Activated CD4-positive, alpha-beta memory T cell treated with anti-CD3 and anti-CD28 coated beads for 36 hours (primary cell): ENCODE measurements around the gene CHRNB4. TPM values are rescaled to one million over a fixed set of nuclear protein-coding genes. Genes with fewer than 3 reads are reported as not detected.
"Not testable (repeated sequence)": the region's sequence is repeated elsewhere in the genome, so short reads cannot be mapped to it uniquely, and the experiment has no call there.

Source experiments
- CTCF ChIA-PET: fragments of 350-600 bp; sonication (Branson Sonifier 250); formaldehyde crosslinking; loops from one replicate; lab custom pipeline; 2021; ENCODE audit warnings: antibody characterized with exemption, inconsistent platforms; lab: Charles Lee
- POLR2A ChIA-PET: fragments of 350-600 bp; sonication (Branson Sonifier 250); formaldehyde crosslinking; loops from one replicate; lab custom pipeline; 2021; ENCODE audit warnings: antibody characterized with exemption; lab: Charles Lee
- DNase-seq: peaks from one replicate; pipeline ENCODE4 v3.0.0-alpha.2; 2020
- H3K27ac Mint-ChIP-seq: one replicate; pipeline ENCODE4 v1.8.0; 2021; ENCODE audit warnings: mixed read lengths
- H3K27me3 Mint-ChIP-seq: one replicate; pipeline ENCODE4 v1.8.0; 2021; ENCODE audit warnings: mixed read lengths
- H3K36me3 Mint-ChIP-seq: one replicate; pipeline ENCODE4 v1.8.0; 2021; ENCODE audit warnings: mixed read lengths
- H3K4me1 Mint-ChIP-seq: one replicate; pipeline ENCODE4 v1.8.0; 2021; ENCODE audit warnings: low read depth, mixed read lengths
- H3K4me3 Mint-ChIP-seq: one replicate; pipeline ENCODE4 v1.8.0; 2021; ENCODE audit warnings: mild to moderate bottlenecking, mixed read lengths
- H3K9me3 Mint-ChIP-seq: one replicate; pipeline ENCODE4 v1.8.0; 2021; ENCODE audit warnings: mixed read lengths
- intact Hi-C: fragments of 100-400 bp; cut with micrococcal nuclease; formaldehyde crosslinking; loops from one replicate; pipeline ENCODE4 v1.15.1; 2023
- total RNA-seq, 2 experiments: library from RNA; stranded (reverse); gene quantifications; one replicate each; pipeline ENCODE4 v1.2.3, GENCODE V29; 2021

CHRNB4 gene
- total RNA-seq, 2 experiments from 2014 or later = not detected

DNA sequence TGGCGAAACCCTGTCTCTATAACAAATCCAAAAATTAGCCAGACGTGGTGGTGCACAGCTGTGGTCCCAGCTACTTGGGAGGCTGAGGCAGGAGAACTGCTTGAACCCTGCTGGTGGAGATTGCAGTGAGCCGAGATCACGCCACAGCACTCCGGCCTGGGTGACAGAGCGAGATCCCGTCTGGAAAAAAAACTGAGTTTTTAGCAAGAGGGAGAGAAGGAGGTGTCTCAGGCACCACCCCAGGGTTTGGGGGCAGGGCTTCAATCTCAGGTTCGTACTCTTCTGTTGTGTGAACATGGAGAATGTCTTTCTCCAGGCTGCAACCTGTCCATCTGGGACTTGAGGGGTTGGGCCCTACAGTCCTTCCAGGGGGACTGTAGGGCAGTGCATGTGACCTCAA lies 22.9 kb downstream of the CHRNB4 start:
- no peak for DNase-seq
- Mint-ChIP-seq H3K9me3 (no peaks in the 10 kb centered on the region), H3K4me3 (no peak overlapping the region), H3K27ac (no peak overlapping the region), H3K4me1 (peaks cover 9% of the 10 kb centered on the region), H3K27me3 (peaks cover 38% of the 10 kb centered on the region), H3K36me3 (no peaks in the 10 kb centered on the region)
- intact Hi-C loops = loop anchor here (1.0 kb wide), 2 partner anchors 91 to 133 kb away; no protein-coding TSS in a partner anchor
- ChIA-PET POLR2A (interaction anchor here (0.7 kb wide), 1 partner anchor 51 kb away, joined by 3 read pairs; no protein-coding TSS in a partner anchor), CTCF (interaction anchor here (1.0 to 1.5 kb wide), 4 partner anchors 46 to 133 kb away, joined by 4 to 7 read pairs (median 5); no protein-coding TSS in a partner anchor)

DNA sequence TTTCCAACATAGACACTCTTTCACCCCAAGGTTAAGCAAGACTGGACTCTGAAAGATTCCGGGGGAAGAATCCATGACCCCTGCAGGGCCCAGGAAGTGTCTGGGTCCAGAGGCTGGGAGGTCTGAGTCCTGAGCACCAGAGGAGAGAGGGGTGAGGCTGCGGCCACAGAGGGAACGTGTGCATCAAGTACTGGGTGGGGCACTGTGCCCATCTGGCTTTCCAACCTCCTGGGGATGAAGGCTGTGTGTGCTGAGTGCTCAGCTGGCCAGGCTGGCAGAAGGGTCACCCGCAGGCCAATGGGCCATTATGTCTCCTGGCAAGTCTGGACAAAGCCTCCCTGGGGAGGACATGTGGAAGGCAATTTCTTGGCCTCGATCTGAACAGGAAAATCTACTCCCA lies 23.5 kb downstream of the CHRNB4 start:
- DNase-seq = no peak
- intact Hi-C loops = no loop called here
- Mint-ChIP-seq H3K9me3 (no peaks in the 10 kb centered on the region), H3K27ac (no peak overlapping the region), H3K27me3 (peaks cover 34% of the 10 kb centered on the region), H3K4me3 (no peak overlapping the region), H3K4me1 (peaks cover 9% of the 10 kb centered on the region), H3K36me3 (no peaks in the 10 kb centered on the region)
- POLR2A ChIA-PET = interaction anchor here (0.7 kb wide), 1 partner anchor 50 kb away, joined by 3 read pairs; no protein-coding TSS in a partner anchor
- CTCF ChIA-PET = interaction anchor here (1.0 to 1.5 kb wide), 3 partner anchors 82 to 134 kb away, joined by 4 to 7 read pairs (median 5); no protein-coding TSS in a partner anchor

- DNase-seq = no peak
- CTCF ChIA-PET = interaction anchor here (1.5 kb wide), 1 partner anchor 134 kb away, joined by 5 read pairs; no protein-coding TSS in a partner anchor
- intact Hi-C loops = no loop called here
Measured at GRCh38 chr15:78617076-78617475, 23.9 kb downstream of the CHRNB4 start.

DNA sequence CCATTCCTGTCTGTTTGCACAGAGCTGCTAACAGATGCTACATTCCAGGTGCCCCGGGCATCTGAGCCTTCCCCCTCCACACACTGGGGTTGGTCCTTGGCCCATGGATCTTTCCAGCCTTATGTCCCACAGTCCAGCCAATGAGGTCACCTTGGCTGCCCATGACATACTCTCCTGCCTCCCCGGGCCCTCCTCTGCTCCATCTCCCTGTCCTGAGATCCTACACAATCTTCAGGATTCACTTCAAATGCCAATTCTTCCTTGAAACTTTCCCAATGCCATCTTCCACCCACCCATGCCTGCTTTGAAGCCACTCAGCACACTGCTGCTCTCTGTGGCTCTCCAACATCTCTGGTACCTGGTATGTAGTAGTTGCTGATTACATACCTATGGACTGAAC lies 24.5 kb downstream of the CHRNB4 start:
- H3K36me3 Mint-ChIP-seq = no peaks in the 10 kb centered on the region
- peaks cover 24% of the 10 kb centered on the region for H3K27me3 Mint-ChIP-seq
- H3K27ac Mint-ChIP-seq = no peak overlapping the region
- ChIA-PET POLR2A (no interaction called here), CTCF (interaction anchor here (1.5 kb wide), 1 partner anchor 135 kb away, joined by 5 read pairs; no protein-coding TSS in a partner anchor)
- no peaks in the 10 kb centered on the region for H3K9me3 Mint-ChIP-seq
- no peak for DNase-seq
- peaks cover 4% of the 10 kb centered on the region for H3K4me1 Mint-ChIP-seq
- intact Hi-C loops = no loop called here
- no peak overlapping the region for H3K4me3 Mint-ChIP-seq

More at GRCh38 chr15:78617076-78617475, 23.9 kb downstream of the CHRNB4 start:
- POLR2A ChIA-PET = no interaction called here
- Mint-ChIP-seq H3K36me3 (no peaks in the 10 kb centered on the region), H3K4me3 (no peak overlapping the region), H3K9me3 (no peaks in the 10 kb centered on the region), H3K27me3 (peaks cover 30% of the 10 kb centered on the region), H3K4me1 (peaks cover 9% of the 10 kb centered on the region), H3K27ac (no peak overlapping the region)

DNA sequence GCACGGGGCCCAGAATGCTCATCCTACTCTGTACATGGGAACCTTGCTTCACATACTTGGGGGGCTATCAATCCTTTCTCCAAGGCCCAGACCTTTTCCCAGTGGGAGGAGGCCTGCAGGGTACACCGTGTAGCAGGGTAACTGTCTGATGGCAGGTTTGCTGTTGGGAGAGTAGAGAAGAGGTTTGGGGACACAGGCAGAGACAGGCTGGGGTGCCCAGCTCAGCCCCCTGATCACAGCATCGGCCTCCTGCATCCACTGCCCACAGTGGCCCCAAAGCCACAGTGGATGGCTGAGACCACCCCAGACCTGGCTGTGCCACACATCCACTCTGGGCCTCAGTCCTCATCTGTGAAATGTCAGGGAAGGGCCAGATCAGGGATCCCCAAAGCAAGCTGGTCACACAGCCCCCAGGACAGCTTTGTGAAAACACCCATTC lies 25.8 kb downstream of the CHRNB4 start:
- Mint-ChIP-seq H3K4me3 (no peak overlapping the region), H3K9me3 (no peaks in the 10 kb centered on the region), H3K36me3 (no peaks in the 10 kb centered on the region), H3K4me1 (no peaks in the 10 kb centered on the region), H3K27ac (no peak overlapping the region), H3K27me3 (peaks cover 19% of the 10 kb centered on the region)
- intact Hi-C loops = no loop called here
- DNase-seq = no peak
- ChIA-PET CTCF (no interaction called here), POLR2A (no interaction called here)

- ChIA-PET POLR2A (no interaction called here), CTCF (interaction anchor here (1.0 kb wide), 1 partner anchor 96 kb away, joined by 3 read pairs; no protein-coding TSS in a partner anchor)
- Mint-ChIP-seq H3K4me1 (no peaks in the 10 kb centered on the region), H3K27ac (no peak overlapping the region), H3K36me3 (no peaks in the 10 kb centered on the region), H3K27me3 (peaks cover 7% of the 10 kb centered on the region), H3K9me3 (no peaks in the 10 kb centered on the region), H3K4me3 (no peak overlapping the region)
- no peak for DNase-seq
- intact Hi-C loops = no loop called here
Measured at GRCh38 chr15:78614021-78614420, 27.0 kb downstream of the CHRNB4 start.

DNA sequence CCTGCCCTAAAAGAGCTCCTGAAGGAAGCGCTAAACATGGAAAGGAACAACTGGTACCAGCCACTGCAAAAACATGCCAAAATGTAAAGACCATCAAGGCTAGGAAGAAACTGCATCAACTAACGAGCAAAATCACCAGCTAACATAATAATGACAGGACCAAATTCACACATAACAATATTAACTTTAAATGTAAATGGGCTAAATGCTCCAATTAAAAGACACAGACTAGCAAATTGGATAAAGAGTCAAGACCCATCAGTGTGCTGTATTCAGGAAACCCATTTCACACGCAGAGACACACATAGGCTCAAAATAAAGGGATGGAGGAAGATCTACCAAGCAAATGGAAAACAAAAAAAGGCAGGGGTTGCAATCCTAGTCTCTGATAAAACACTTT lies 31.5 kb downstream of the CHRNB4 start:
- H3K9me3 Mint-ChIP-seq, H3K27me3 Mint-ChIP-seq, CTCF ChIA-PET, H3K4me3 Mint-ChIP-seq, DNase-seq, H3K4me1 Mint-ChIP-seq, H3K36me3 Mint-ChIP-seq, H3K27ac Mint-ChIP-seq, POLR2A ChIA-PET, intact Hi-C loops: not testable (repeated sequence)

GRCh38 chr15:78605680-78606079 lies 35.3 kb downstream of the CHRNB4 start:
- intact Hi-C loops = no loop called here
- no peak overlapping the region for H3K4me3 Mint-ChIP-seq
- no peak for DNase-seq
- H3K27me3 Mint-ChIP-seq = peaks cover 26% of the 10 kb centered on the region
- ChIA-PET POLR2A (no interaction called here), CTCF (no interaction called here)
- no peaks in the 10 kb centered on the region for H3K4me1 Mint-ChIP-seq
- no peaks in the 10 kb centered on the region for H3K36me3 Mint-ChIP-seq
- H3K27ac Mint-ChIP-seq = no peak overlapping the region
- H3K9me3 Mint-ChIP-seq = no peaks in the 10 kb centered on the region

GRCh38 chr15:78605201-78605600 lies 35.8 kb downstream of the CHRNB4 start:
- Mint-ChIP-seq H3K36me3 (no peaks in the 10 kb centered on the region), H3K27ac (no peak overlapping the region), H3K4me1 (no peaks in the 10 kb centered on the region), H3K4me3 (no peak overlapping the region), H3K9me3 (no peaks in the 10 kb centered on the region), H3K27me3 (peaks cover 26% of the 10 kb centered on the region)
- CTCF ChIA-PET = no interaction called here
- DNase-seq = no peak
- POLR2A ChIA-PET = no interaction called here
- intact Hi-C loops = no loop called here

- H3K4me1 Mint-ChIP-seq = no peaks in the 10 kb centered on the region
- H3K36me3 Mint-ChIP-seq = no peaks in the 10 kb centered on the region
- intact Hi-C loops = no loop called here
- no peak overlapping the region for H3K4me3 Mint-ChIP-seq
- H3K27ac Mint-ChIP-seq = no peak overlapping the region
- peaks cover 26% of the 10 kb centered on the region for H3K27me3 Mint-ChIP-seq
- H3K9me3 Mint-ChIP-seq = no peaks in the 10 kb centered on the region
- POLR2A ChIA-PET = interaction anchor here (0.5 kb wide), 1 partner anchor 24 kb away, joined by 4 read pairs; no protein-coding TSS in a partner anchor
- no peak for DNase-seq
- CTCF ChIA-PET = no interaction called here
Measured at GRCh38 chr15:78604420-78604819, 36.6 kb downstream of the CHRNB4 start.

DNA sequence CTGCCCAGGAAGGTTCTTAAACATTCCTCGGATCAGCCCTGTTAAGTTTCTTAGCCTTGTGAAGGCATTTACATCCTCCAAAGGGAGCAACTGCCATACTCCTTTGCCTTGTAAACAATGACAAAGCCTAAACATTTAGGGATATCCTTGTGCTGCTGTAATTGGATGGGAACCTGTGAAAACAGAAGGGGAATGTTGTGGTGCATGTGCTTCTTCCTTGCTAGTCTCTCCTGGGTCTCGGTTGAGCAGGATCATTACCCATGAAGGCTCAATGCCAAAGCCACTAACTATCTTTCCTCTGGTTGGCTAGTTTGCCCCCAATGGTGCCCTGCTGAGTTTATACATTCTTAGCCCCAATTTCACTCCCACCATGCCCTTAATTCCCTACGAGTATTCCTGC lies 37.5 kb downstream of the CHRNB4 start:
- Mint-ChIP-seq H3K27me3 (peaks cover 26% of the 10 kb centered on the region), H3K4me1 (no peaks in the 10 kb centered on the region), H3K9me3 (no peaks in the 10 kb centered on the region), H3K4me3 (no peak overlapping the region), H3K27ac (no peak overlapping the region), H3K36me3 (no peaks in the 10 kb centered on the region)
- CTCF ChIA-PET = no interaction called here
- intact Hi-C loops = no loop called here
- DNase-seq = no peak
- POLR2A ChIA-PET = no interaction called here

- Mint-ChIP-seq H3K27me3 (peaks cover 18% of the 10 kb centered on the region), H3K27ac (no peak overlapping the region)
- CTCF ChIA-PET = no interaction called here
Measured at GRCh38 chr15:78599189-78599588, 41.8 kb downstream of the CHRNB4 start.

GRCh38 chr15:78598348-78598747 lies 42.7 kb downstream of the CHRNB4 start:
- peaks cover 10% of the 10 kb centered on the region for H3K27me3 Mint-ChIP-seq
- H3K9me3 Mint-ChIP-seq = no peaks in the 10 kb centered on the region
- POLR2A ChIA-PET = no interaction called here
- H3K4me3 Mint-ChIP-seq = no peak overlapping the region
- H3K4me1 Mint-ChIP-seq = no peaks in the 10 kb centered on the region
- no peak overlapping the region for H3K27ac Mint-ChIP-seq
- CTCF ChIA-PET = no interaction called here
- intact Hi-C loops = no loop called here
- no peak for DNase-seq
- H3K36me3 Mint-ChIP-seq = no peaks in the 10 kb centered on the region

More at GRCh38 chr15:78599189-78599588, 41.8 kb downstream of the CHRNB4 start:
- Mint-ChIP-seq H3K4me3 (no peak overlapping the region), H3K36me3 (no peaks in the 10 kb centered on the region), H3K4me1 (no peaks in the 10 kb centered on the region), H3K9me3 (no peaks in the 10 kb centered on the region)
- intact Hi-C loops = no loop called here
- POLR2A ChIA-PET = no interaction called here
- DNase-seq = no peak
